ENCODE results near the gene CCDC91. TPM values are rescaled to one million over a fixed set of nuclear protein-coding genes. Genes with fewer than 3 reads are reported as not detected.

CCDC91 gene
- total and polyA plus RNA-seq, 9 of the 15 experiments (the other 6 are each of a cell fraction or from before 2014, with no cell fraction given): 10.1 to 31.1 (median 26.3) TPM

GRCh38 chr12:28539691-28540323 lies 349.6 kb downstream of the CCDC91 start:
- BruUV-seq (replicated peaks): no TSS peak
- H3K4me1 ChIP-seq (replicated peaks in 1 of 2; ENCODE audit: control insufficient read depth in 2 of 2, insufficient read depth in 2 of 2, low read length in 2 of 2): peaks cover 0 to 8% of the 10 kb centered on the region in 2 experiments; a peak in 2 of 5 replicates
- H3K36me3 ChIP-seq (ENCODE audit: control insufficient read depth, insufficient read depth, low read length): no peaks in the 10 kb centered on the region
- no peaks in the 10 kb centered on the region for H3K79me2 ChIP-seq (ENCODE audit: control insufficient read depth, insufficient read depth, low read length)
- H4K20me1 ChIP-seq (replicated peaks; ENCODE audit: control insufficient read depth, insufficient read depth, low read length): no peaks in the 10 kb centered on the region
- POLR2A ChIA-PET: interaction anchor here (0.7 kb wide), 1 partner anchor 192 kb away, joined by 3 read pairs; no protein-coding TSS in a partner anchor
- ATAC-seq: no peak
- in situ Hi-C loops (cut with MboI) (no loop called here), intact Hi-C loops (cut with micrococcal nuclease) (loop anchor here (5.0 kb wide), 1 partner anchor 348 kb away; the partner anchor contains the start of gene CCDC91)
- FAIRE-seq: no peak
- TF ChIP-seq CEBPG (CRISPR knock-in tag; IDR thresholded peaks at IDR 0.05) (peak; percentile 50; the same call in 1 of the 2 replicates), CEBPG (tag; conservative IDR thresholded peaks at IDR 0.05 in 1 of 2, IDR thresholded peaks at IDR 0.05 in 1 of 2) (peak in 1 of 2 experiments; percentile 64; a peak in 3 of 4 replicates), ATF3 (IDR thresholded peaks at IDR 0.05) (peak; percentile 58; the same call in 1 of the 2 replicates), ATF3 (CRISPR knock-in tag; conservative IDR thresholded peaks at IDR 0.05) (no peak), ZNF24 (IDR thresholded peaks at IDR 0.05) (no peak)
- H3K9me3 ChIP-seq (replicated peaks; ENCODE audit: control insufficient read depth, insufficient read depth, low read depth, low read length): no peaks in the 10 kb centered on the region
- WGBS (ENCODE audit: insufficient coverage, low coverage, missing lambda C conversion rate): 89% methylated on average over 4 of the region's 4 CpGs
- no peak overlapping the region for H3K27ac ChIP-seq (ENCODE audit: extremely low read depth, low read depth, low read length)
- no peak overlapping the region for H3K4me3 ChIP-seq
- no peak overlapping the region for H3K4me2 ChIP-seq (ENCODE audit: insufficient read depth, low read length)
- CTCF ChIA-PET (ENCODE audit: low intra/inter-chr PET ratio): no interaction called here
- H3K9me1 ChIP-seq (ENCODE audit: control insufficient read depth, insufficient read depth, low read length): no peaks in the 10 kb centered on the region
- no peak overlapping the region for H3K9ac ChIP-seq (ENCODE audit: insufficient read depth in 1 of 2, low read depth in 2 of 2, low read length in 2 of 2)
- H3K27me3 ChIP-seq (ENCODE audit: control insufficient read depth in 2 of 2, insufficient read depth in 2 of 2, low read length in 2 of 2): no peaks in the 10 kb centered on the region
- no peak for DNase-seq (ENCODE audit: extremely low read depth in 1 of 4, low spot score in 3 of 4)
- H2AFZ ChIP-seq (ENCODE audit: low read depth, low read length): no peak overlapping the region
